ENCODE data around the gene SESTD1.

DNA sequence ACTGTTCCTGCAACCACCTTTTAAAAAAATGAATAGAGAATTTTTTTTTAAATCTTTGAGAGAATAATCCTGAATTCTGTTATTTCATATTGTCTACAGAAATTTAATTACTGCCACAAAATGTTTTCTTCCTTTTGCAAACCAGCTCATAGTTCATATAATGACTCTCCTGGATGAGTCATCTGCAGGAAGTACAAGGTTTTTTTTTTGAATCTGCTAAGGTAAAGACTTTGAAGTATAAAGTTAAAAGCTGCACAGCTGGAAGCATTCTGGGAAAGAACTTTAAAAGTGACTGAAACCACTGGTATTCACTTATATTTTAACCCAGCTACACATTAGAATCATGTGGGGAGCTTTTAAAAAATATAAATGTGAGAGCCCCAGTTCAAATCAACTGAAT is 25.4 kb downstream of the SESTD1 start:
- TF ChIP-seq CBX3 (IDR thresholded peaks at IDR 0.05; ENCODE audit: low read depth), result peak; percentile 52; the same call in 1 of the 2 replicates
- no peak for TF ChIP-seq POLR2A (IDR thresholded peaks at IDR 0.05; ENCODE audit: borderline replicate concordance, extremely low read depth, insufficient read depth, insufficient read length)
- TF ChIP-seq JUND (IDR thresholded peaks at IDR 0.05), result peak; percentile 94
- TF ChIP-seq, protein P1, sequence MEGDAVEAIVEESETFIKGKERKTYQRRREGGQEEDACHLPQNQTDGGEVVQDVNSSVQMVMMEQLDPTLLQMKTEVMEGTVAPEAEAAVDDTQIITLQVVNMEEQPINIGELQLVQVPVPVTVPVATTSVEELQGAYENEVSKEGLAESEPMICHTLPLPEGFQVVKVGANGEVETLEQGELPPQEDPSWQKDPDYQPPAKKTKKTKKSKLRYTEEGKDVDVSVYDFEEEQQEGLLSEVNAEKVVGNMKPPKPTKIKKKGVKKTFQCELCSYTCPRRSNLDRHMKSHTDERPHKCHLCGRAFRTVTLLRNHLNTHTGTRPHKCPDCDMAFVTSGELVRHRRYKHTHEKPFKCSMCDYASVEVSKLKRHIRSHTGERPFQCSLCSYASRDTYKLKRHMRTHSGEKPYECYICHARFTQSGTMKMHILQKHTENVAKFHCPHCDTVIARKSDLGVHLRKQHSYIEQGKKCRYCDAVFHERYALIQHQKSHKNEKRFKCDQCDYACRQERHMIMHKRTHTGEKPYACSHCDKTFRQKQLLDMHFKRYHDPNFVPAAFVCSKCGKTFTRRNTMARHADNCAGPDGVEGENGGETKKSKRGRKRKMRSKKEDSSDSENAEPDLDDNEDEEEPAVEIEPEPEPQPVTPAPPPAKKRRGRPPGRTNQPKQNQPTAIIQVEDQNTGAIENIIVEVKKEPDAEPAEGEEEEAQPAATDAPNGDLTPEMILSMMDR (IDR thresholded peaks at IDR 0.05 in 2 of 3, conservative IDR thresholded peaks at IDR 0.05 in 1 of 3; ENCODE audit: borderline replicate concordance in 1 of 3, insufficient read depth in 1 of 3, low read depth in 2 of 3, low read length in 2 of 3), result no peak
- TF ChIP-seq RAD21 (IDR thresholded peaks at IDR 0.05; ENCODE audit: low read depth), result peak; percentile 4; the same call in 1 of the 2 replicates
- TF ChIP-seq TCF7L2 (IDR thresholded peaks at IDR 0.05; ENCODE audit: borderline replicate concordance, extremely low read depth, insufficient read depth, insufficient read length), result peak; percentile 95
- no peak; the same call in 1 of the 2 replicates for TF ChIP-seq POLR2AphosphoS5 (IDR thresholded peaks at IDR 0.05; ENCODE audit: low read depth, low read length)

All from HCT116 (cell line).